ENCODE measurements around the gene TMEM144.
"Not testable (repeated sequence)": the region's sequence is repeated elsewhere in the genome, so short reads cannot be mapped to it uniquely, and the experiment has no call there.

The TMEM144 gene

DNA sequence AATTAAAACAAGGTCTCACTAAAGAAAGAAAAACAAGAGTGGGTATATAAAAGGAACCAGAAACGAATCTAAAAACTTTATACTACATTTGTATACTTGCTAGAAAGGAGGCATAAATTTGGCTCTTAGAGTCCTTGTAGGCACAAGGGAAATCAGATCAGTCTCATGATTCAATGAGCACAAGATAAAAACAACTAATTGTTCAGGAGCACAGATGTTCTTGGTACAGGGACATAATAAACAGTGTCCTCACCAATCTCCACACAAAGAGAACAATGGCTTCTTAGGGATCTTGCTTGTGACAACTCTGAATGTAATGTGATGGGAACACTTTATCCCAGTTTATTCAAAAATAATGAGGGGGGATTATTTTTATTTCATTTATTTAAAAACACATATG lies 28.3 kb downstream of the TMEM144 start:
- TF ChIP-seq ZNF274 (IDR thresholded peaks at IDR 0.05; ENCODE audit: low read depth, low read length), result no peak

DNA sequence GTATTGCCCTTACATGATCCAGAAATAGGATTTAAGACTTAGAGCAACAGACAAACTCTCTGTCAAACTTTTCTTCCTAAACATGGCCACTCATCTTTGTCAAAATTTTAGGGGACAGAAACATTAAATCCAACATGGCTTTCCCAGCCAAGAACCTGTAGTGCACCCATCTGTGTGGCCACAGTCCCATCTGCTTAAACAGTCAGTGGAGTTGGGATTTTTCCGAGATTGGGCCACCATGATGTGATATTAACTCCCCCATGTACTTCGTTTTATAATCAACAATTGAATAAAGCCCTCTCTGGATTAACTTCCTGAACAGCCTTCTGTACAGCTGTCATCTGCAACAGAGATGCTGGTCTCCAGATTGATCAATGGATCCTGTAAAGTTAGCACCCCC lies 28.9 kb downstream of the TMEM144 start:
- no peak for TF ChIP-seq ZNF274 (IDR thresholded peaks at IDR 0.05; ENCODE audit: low read depth, low read length)
- no peak overlapping the region for H3K4me3 ChIP-seq (ENCODE audit: low read length)

More for the DNA sequence above, 28.3 kb downstream of the TMEM144 start:
- H3K4me3 ChIP-seq (ENCODE audit: low read length), result no peak overlapping the region

DNA sequence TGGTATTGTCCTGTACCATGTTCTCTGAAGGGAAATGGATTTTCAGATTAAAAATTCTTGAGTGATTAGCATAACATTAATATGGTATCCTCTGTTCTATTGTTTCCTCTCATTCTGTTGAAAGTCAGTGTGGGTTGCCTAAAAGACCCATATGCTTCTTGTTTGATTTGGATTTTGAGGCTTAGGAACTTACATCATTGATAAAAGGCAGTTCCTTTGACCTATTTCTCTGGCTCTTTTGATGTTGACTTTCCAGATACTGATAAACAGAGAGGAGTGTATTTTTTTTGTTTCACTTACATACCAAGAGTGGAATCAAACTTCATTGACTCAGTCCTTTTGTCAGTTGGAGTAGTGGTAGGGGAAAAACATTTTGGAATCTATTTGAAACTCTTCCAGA lies 32.8 kb downstream of the TMEM144 start:
- no peak for TF ChIP-seq ZNF274 (IDR thresholded peaks at IDR 0.05; ENCODE audit: low read depth, low read length)
- no peak overlapping the region for H3K4me3 ChIP-seq (ENCODE audit: low read length)

DNA sequence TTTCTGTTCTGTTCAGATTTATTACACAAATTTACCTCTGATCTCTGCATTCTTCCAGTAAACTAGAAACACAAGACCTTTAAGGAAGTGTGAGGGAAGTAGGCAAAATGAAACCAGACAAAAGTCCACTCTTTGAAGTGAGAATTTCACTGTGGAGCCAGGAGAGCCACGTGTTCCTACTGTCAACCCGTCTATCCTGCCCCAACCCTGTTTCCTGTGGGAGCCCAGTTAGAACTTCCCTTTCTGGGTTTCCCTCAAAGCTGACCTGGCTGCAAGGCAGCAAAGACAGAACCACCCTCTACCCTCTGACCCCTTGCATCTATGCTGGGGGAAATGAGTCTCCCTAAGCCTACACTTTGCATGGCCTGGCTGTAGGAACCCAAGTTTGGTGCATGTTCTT lies 40.0 kb downstream of the TMEM144 start:
- no peak for TF ChIP-seq ZNF274 (IDR thresholded peaks at IDR 0.05; ENCODE audit: low read depth, low read length)
- H3K4me3 ChIP-seq (ENCODE audit: low read length), result no peak overlapping the region

DNA sequence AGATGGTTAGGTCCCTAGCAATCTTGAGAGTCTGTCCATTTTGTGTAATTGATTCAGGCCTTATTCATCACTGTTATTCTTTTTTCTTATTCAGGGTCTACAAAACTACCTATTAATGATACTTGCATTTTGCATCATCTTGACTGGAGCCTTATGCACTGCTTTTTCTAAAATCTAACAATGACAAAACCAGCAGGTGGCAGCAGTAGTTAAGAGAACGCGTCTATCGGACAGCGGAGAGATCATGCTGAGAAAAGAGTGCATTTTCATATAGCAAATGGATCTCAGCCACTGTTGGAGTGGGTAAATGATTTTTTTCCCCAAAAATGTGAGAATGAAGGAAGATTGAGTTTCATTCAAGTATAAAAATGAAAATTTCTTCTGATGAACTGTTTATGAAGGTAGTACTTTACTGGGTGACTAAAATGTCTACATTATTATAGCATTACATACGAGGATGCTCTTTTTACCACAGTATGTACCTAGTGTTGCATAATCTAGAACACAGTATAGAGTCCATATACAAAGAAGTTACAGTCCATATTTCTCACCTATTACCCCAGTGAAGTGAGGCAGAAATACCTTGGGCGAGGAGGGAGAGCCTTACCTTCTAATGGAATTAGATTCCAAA lies 43.2 kb downstream of the TMEM144 start:
- H3K4me3 ChIP-seq (ENCODE audit: low read length), result no peak overlapping the region
- TF ChIP-seq ZNF274 (IDR thresholded peaks at IDR 0.05; ENCODE audit: low read depth, low read length), result no peak

DNA sequence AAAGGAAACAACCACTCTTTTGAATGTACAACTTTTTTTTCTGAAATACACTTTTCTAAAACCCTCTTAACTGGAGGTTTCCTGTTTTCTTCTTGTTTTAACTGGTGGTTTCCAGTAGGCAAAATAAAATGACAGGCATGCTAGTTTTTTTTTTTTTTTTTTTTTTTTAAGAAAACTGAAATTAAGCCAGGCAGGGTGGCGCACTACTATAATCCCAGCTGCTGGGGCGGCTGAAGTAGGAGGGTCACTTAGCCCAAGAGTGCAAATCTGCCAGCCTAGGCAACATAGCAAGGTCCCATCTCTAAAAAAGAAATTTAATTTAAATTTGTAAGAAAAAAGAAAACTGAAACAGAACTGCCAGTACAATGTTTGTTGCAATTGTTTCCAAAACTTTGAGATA lies 44.0 kb downstream of the TMEM144 start:
- TF ChIP-seq ZNF274 (IDR thresholded peaks at IDR 0.05; ENCODE audit: low read depth, low read length), result no peak
- no peak overlapping the region for H3K4me3 ChIP-seq (ENCODE audit: low read length)

DNA sequence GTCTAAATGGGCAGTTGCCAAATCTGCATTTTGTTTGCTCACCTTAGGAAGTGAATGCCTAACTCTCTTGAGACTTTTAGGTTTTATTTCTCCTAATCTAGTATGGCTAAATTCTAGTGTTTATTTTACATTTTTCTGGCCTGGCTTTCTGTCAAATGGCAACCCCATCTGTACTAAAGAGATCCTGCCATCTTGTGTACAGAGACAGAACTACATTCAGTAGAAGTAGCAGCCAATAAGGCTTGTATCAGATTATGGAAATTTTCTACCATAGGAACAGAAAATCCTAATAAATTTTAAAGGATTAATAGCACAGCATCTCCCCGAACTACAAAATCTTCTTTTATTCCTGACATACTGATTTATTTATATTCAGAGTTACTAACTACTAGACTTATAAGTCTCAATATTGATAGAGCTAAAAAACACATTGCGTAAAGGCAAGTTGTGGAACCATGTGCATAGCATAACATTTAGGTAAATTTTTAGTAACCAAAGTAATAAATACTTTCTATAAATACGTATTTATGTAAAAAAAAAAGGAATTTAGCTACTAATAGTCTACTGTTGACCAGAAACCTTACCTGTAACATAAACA lies 45.5 kb downstream of the TMEM144 start:
- no peak overlapping the region for H3K4me3 ChIP-seq (ENCODE audit: low read length)
- TF ChIP-seq ZNF274 (IDR thresholded peaks at IDR 0.05; ENCODE audit: low read depth, low read length), result no peak

DNA sequence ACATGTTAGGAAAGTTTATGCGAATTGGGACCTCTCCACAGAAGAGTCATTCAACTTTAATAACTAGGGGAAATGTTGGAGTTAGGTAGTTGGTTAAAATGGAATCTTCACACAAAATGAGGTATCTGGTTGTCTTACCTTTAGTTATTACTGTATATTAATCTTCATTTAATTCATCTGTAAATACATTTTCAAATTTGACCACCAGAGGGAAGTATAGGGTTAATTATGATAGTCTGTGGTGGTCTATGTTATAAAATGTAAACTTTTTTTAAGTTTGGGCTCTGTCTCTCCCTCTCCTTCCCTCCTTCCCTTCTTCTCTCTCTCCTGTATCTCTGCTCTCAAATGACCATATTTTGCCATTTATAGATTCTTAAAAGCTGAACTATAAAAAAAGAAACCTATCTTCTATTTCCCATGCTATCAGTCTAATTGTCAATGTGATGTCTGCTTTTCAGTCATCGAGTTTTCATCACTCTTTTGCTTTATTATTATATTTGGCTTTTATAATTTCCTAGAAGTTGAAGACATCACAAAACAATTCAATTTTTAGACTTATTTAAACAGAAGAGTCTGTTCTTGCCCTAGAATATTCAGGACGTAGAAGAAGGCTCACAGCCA lies 49.8 kb downstream of the TMEM144 start:
- TF ChIP-seq ZNF274 (IDR thresholded peaks at IDR 0.05; ENCODE audit: low read depth, low read length), result no peak
- H3K4me3 ChIP-seq (ENCODE audit: low read length), result no peak overlapping the region

DNA sequence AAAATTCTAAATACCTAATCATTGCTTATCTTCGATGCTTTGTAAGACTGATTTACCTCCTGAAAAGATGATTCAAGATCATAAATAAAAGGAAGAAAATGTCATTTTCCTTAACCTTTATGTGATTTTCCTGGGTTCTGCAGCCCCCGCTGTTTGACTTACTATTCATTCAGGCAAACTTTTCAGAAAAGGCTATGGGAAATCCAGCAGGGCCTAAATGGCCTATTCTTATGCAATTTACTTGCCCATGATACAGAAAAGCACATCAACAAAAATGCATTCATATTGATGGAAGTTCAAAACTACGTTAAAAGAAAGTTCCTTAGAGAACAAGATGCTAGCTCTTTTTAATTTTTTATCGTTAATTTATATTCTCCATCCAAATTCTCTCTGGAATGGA lies 51.2 kb downstream of the TMEM144 start:
- no peak for TF ChIP-seq ZNF274 (IDR thresholded peaks at IDR 0.05; ENCODE audit: low read depth, low read length)
- H3K4me3 ChIP-seq (ENCODE audit: low read length), result no peak overlapping the region

DNA sequence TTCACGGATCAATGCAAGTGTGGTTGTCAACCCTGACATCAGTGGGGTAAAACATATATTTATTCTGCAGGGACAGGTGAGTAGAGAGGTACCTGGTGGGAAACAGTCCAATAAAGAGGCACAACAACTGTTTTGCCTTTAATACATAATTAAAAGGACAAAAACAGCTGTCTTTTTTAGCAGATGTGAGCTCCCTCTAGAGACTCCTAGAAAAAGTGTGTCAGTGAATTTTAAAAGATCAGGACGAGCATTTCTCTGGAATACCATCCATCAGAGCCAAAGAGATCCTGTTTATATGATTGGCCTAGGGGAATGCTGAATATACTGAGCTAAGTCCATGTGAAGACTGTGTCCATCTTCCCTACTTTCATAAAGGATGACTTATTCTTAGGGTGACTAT lies 58.3 kb downstream of the TMEM144 start:
- TF ChIP-seq ZNF274 (IDR thresholded peaks at IDR 0.05; ENCODE audit: low read depth, low read length), result no peak

DNA sequence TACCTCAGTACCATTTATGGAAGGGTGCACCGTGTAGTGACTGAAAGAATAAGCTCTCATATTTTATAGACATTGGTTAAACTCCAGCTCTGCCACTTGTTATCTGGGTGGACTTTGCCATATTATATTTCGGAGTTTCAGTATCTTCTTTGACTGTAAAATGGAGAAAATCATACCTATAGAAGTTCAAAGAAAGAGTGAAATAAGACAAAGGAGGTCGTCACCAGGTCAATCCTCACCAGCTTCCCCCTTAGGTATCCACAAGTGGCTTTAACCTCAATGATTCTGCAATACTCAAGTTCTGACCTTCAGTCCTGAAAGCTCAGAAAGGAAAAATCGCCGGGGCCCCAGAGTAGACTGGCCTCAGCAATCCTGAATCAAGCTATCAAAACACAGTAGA lies 64.3 kb downstream of the TMEM144 start:
- no peak overlapping the region for H3K4me3 ChIP-seq (ENCODE audit: low read length)
- no peak for TF ChIP-seq ZNF274 (IDR thresholded peaks at IDR 0.05; ENCODE audit: low read depth, low read length)

More for the DNA sequence above, 58.3 kb downstream of the TMEM144 start:
- no peak overlapping the region for H3K4me3 ChIP-seq (ENCODE audit: low read length)

DNA sequence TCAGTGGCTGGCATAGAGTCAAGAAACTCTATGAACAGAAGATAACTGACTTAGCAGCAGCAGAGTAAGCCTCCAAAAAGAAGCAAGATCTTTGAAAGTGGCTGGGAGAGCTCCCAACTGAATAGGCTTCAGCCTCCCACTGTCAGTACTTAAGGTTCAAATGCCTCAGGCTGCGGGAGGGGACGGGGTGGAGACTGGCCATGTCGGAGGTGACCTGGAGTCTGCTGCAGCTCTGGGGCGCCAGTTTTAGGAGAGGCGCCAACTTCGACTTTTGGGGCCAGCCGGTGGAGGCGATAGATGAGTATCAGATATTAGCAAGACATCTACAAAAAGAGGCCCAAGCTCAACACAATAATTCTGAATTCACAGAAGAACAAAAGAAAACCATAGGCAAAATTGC lies 67.3 kb downstream of the TMEM144 start:
- no peak for TF ChIP-seq ZNF274 (IDR thresholded peaks at IDR 0.05; ENCODE audit: low read depth, low read length)

DNA sequence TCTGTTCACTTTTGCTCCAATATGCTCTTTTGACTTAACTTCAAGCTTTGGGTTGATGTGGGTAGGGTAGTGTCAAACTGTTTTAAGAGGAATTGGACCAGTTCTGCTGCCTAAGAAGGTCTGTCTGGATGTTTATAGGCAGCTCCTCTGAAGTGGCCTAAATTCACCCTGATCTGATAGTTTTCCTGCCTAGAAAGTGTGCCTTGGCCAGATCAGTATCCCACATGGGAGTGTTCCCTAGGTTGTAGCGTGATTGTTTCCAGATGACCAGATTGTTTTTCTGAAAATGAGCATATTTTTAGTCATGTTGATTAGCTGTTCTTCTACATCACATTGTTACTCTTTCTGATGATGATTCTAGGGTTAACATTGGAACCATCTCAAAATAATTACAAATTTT lies 68.8 kb downstream of the TMEM144 start:
- H3K4me3 ChIP-seq (ENCODE audit: low read length), result not testable (repeated sequence)

More for the DNA sequence above, 67.3 kb downstream of the TMEM144 start:
- H3K4me3 ChIP-seq (ENCODE audit: low read length), result no peak overlapping the region

DNA sequence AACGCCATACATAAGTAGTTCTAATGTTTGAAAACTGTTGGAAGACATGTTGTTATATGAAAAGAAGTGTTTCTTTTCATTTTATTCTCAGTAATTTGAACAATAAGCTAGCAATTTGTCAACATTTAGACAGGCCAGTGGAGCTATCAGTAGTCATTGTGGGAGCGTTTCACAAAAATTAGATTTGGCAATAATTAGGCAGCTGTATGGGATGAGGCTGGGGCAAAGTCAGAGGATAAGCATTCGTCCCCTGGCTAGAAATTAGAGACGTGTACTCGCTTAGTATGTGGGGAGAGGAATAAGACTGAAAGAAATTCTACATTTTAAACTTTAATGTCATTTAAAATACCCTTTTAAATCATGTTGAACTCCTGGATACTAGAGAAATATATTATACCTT lies 70.6 kb downstream of the TMEM144 start:
- H3K4me3 ChIP-seq (ENCODE audit: low read length), result no peak overlapping the region
- TF ChIP-seq ZNF274 (IDR thresholded peaks at IDR 0.05; ENCODE audit: low read depth, low read length), result no peak

DNA sequence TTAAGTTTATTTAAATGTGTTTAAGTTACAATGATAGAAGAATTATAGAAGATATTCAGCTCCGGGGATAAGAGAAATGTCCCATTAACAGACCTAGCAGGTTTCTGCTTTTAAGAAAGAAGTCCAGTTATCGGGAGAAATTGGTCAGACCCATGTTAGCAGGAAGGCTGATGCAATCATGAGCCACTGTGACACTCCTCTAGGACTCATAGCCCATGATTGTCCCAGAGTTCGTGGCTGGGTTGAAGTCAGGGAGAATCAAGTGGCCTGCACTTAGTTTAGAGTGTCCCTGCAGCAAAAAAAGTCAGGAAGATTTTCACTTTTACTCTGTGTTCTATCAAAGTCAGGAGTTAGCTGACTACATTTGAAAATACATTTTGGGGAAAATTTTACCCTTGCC lies 72.0 kb downstream of the TMEM144 start:
- H3K4me3 ChIP-seq (ENCODE audit: low read length), result no peak overlapping the region
- TF ChIP-seq ZNF274 (IDR thresholded peaks at IDR 0.05; ENCODE audit: low read depth, low read length), result no peak
